ENCODE data around the gene CHADL. TPM values are rescaled to one million over a fixed set of nuclear protein-coding genes. Genes with fewer than 3 reads are reported as not detected.

CHADL gene
- total RNA-seq, 1 donor from 2014 or later: 3.2 TPM

DNA sequence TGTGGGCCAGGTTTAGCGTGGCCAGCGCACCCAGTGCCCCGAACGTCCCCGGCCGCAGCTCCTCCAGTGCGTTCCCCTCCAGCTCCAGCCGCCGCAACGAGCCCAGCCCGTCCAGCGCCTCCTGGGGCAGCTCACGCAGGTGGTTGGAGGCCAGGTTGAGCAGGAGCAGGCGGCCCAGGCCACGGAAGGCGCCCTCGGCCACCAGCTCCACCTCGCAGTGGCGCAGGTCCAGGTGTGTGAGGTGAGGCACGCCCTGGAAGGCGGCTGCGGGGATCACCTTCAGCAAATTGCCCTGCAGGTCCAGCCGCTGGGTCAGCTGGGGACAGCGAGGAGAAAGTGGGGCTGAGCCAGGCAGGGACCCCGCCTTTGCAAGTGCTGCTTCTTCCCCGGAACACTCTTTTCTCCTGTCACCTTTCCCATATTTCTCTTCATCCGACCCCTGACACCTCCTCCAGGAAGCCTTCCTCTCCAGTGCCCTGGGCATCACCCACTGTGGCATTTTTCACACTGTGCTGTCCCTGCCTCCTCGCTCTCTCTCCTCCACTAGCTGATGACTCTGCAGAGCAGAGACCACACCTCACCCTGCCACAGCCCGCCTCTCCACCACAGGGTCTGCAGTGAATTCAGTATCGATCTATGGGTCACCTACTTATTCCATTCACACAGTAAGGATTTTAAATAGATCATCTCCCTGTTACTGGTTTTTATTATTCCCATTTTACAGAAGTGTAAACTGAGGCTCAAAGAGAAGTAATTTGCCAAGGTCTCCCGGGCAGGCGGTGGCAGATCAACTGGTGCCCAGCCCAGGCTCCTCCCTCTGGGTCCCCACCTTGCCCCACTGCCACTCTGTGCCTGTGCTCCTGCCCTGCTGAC is 1.9 kb downstream of the CHADL start:
- no peak for DNase-seq (ENCODE audit: low spot score in 2 of 2, unreplicated experiment in 2 of 2)
- TF ChIP-seq, protein P1, sequence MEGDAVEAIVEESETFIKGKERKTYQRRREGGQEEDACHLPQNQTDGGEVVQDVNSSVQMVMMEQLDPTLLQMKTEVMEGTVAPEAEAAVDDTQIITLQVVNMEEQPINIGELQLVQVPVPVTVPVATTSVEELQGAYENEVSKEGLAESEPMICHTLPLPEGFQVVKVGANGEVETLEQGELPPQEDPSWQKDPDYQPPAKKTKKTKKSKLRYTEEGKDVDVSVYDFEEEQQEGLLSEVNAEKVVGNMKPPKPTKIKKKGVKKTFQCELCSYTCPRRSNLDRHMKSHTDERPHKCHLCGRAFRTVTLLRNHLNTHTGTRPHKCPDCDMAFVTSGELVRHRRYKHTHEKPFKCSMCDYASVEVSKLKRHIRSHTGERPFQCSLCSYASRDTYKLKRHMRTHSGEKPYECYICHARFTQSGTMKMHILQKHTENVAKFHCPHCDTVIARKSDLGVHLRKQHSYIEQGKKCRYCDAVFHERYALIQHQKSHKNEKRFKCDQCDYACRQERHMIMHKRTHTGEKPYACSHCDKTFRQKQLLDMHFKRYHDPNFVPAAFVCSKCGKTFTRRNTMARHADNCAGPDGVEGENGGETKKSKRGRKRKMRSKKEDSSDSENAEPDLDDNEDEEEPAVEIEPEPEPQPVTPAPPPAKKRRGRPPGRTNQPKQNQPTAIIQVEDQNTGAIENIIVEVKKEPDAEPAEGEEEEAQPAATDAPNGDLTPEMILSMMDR (IDR thresholded peaks at IDR 0.05; ENCODE audit: unreplicated experiment): no peak
- Mint-ChIP-seq H3K27me3 (ENCODE audit: low read depth) (no peaks in the 10 kb centered on the region), H3K4me1 (peaks cover 12% of the 10 kb centered on the region), H3K9me3 (no peaks in the 10 kb centered on the region), H3K36me3 (no peaks in the 10 kb centered on the region), H3K27ac (peak overlapping the region; percentile 28), H3K4me3 (peak overlapping the region; percentile 61)

DNA sequence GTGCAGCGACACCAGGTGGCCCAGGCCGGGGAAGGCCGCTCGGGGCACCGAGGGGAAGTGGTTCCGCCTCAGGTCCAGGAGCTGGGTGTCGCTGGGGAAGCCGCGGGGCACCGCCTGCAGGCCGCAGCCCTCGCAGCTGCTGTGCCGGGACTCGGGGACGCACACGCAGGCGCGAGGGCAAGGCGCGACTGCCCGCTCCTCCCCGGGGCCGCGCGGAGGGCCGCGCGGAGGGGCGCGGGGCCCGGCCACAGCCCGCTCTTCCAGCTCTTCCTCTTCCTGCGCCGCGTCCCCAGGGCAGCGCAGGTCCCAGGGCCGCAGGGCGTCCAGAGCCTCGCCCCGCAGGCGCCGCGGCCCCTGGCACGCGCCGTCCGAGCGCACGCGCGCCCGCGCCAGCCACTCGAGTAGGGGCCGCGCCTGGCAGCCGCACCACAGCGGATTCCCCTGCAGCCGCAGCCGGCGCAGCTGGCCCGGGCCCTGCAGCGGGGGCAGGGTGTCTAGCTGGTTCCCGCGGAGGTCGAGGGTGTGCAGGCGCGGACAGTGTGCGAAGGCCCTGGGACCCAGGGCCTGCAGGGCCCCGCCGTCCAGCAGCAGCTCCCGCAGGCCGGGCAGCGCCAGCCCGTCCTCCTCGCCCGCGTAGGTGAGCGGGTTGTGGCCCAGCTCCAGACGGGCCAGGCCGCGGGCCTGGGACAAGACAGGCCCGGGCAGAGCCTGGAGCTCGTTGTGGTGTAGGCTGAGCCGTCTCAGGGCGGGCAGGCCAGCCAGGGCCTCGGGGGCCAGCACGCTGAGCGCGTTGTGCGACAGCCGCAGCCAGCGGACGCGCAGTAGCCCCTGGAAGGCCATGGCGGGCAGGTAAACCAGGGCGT is 2.8 kb downstream of the CHADL start:
- peak in 1 of 2 experiments; percentile 73 for DNase-seq (ENCODE audit: low spot score in 2 of 2, unreplicated experiment in 2 of 2)
- Mint-ChIP-seq H3K4me1 (peaks cover 12% of the 10 kb centered on the region), H3K4me3 (peak overlapping the region; percentile 69), H3K27ac (no peak overlapping the region), H3K36me3 (no peaks in the 10 kb centered on the region), H3K9me3 (no peaks in the 10 kb centered on the region), H3K27me3 (ENCODE audit: low read depth) (no peaks in the 10 kb centered on the region)
- TF ChIP-seq, protein P1 (IDR thresholded peaks at IDR 0.05; ENCODE audit: unreplicated experiment): no peak

DNA sequence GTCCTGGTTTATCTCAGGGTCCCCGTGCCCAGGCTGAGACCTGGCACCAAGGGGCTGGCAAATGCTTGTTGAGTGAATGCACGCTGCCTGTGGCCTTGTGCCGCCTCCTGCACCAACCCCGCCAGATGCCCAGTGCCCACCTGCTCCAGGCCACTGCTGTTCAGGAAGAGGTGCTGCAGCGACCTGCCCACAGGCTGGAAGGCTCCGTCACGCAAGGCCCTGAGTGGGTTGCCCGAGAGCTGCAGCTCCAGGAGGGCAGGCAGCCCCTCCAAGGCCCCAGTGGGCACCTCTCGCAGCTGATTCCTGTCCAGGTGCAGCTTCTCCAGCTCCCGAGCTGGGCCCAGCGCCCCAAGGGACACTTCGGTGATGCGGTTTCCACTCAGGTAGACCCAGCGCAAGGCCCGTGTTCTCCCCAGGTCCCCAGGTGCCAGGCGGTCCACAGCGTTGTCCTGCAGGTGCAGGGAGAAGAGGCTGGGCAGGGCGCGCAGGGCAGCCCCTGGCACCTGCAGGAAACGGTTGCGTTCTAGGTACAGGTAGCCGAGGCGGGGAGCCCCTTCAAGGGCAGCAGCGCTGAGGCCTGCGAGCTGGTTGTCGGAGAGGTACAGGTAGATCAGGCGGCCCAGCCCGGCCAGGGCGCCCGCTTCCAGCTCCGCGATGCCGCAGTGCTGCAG is 3.6 kb downstream of the CHADL start:
- H3K27me3 Mint-ChIP-seq (ENCODE audit: low read depth): no peaks in the 10 kb centered on the region
- TF ChIP-seq, protein P1 (IDR thresholded peaks at IDR 0.05; ENCODE audit: unreplicated experiment): peak; percentile 38
- peak overlapping the region; percentile 12 for H3K27ac Mint-ChIP-seq
- peak overlapping the region; percentile 69 for H3K4me3 Mint-ChIP-seq
- no peaks in the 10 kb centered on the region for H3K36me3 Mint-ChIP-seq
- H3K9me3 Mint-ChIP-seq: no peaks in the 10 kb centered on the region
- DNase-seq (ENCODE audit: low spot score in 2 of 2, unreplicated experiment in 2 of 2): no peak
- peaks cover 12% of the 10 kb centered on the region for H3K4me1 Mint-ChIP-seq

DNA sequence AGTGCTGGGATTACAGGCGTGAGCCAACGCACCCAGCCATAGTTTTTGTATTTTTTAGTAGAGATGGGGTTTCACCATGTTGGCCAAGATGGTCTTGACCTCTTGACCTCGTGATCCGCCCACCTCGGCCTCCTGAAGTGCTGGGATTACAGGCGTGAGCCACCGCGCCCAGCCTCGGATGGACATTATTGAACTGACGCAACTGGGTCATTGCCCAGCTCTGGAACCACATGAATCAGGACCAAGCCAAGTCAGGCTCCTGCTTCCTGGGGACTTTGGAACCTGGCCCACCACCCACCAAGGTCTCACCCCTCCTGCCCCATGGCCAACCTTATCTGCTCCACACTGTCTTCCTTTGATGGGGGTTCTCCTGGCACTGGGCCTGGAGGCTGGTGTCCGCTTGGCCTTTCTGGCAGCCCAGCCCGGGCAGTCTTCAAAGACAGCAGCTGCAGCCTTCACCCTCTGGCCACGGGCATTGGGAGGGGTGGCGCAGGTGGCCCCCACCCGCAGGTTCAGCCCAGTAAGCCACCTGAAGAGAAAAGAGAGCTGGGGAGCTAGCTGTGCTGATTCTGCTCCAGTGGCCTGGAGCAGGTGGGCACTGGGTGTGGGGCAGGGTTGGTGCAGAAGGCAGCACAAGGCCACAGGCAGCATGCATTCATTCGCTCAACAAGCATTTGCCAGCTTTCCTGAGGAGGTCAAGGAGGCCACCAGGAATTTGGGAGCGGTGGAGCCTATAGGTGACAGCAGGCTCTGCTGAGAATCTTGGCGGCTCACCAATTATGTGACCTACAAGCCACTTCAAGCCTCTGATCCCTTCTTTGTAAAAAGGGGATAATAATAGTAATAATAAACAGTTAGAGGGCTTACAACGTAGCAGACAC is 5.7 kb downstream of the CHADL start:
- no peak for DNase-seq (ENCODE audit: low spot score in 2 of 2, unreplicated experiment in 2 of 2)
- TF ChIP-seq, protein P1 (IDR thresholded peaks at IDR 0.05; ENCODE audit: unreplicated experiment): no peak
- Mint-ChIP-seq H3K4me1 (peaks cover 10% of the 10 kb centered on the region), H3K9me3 (no peaks in the 10 kb centered on the region), H3K4me3 (no peak overlapping the region), H3K36me3 (no peaks in the 10 kb centered on the region), H3K27ac (no peak overlapping the region), H3K27me3 (ENCODE audit: low read depth) (no peaks in the 10 kb centered on the region)

DNA sequence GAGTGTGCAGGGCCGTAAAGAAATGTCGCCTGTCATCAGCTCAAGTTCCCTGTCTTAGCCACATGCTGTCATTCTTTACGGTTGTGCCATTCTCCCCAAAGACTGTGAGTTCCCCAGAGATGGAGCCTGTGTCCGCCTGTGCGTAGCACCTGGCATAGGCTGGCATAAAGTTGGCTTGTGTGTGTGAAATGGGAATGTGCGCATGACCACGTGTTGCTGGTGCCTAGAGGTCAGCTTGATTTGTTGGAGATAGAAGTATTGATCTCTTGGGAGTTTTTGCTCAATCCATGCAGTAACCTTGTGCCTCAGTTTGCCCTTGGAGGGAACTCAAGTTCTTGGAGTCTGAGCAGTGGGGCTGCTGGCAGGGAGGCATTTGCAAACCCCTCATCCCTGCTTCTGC is 9.4 kb downstream of the CHADL start:
- Mint-ChIP-seq H3K36me3 (peaks cover 7% of the 10 kb centered on the region), H3K4me1 (no peaks in the 10 kb centered on the region), H3K27me3 (ENCODE audit: low read depth) (no peaks in the 10 kb centered on the region), H3K4me3 (no peak overlapping the region), H3K27ac (no peak overlapping the region), H3K9me3 (no peaks in the 10 kb centered on the region)
- no peak for DNase-seq (ENCODE audit: low spot score in 2 of 2, unreplicated experiment in 2 of 2)
- TF ChIP-seq, protein P1 (IDR thresholded peaks at IDR 0.05; ENCODE audit: unreplicated experiment): no peak

Measured in mesothelial cell of epicardium (in vitro differentiated cells).